ENCODE measurements around the gene NOD1.

- TF ChIP-seq RAD21 (CRISPR knock-in tag; IDR thresholded peaks at IDR 0.05) (no peak), ZNF121 (CRISPR knock-in tag; IDR thresholded peaks at IDR 0.05) (no peak), POLR2A (IDR thresholded peaks at IDR 0.05; ENCODE audit: insufficient read depth in 1 of 2, low read depth in 2 of 2, low read length in 2 of 2) (no peak), SIN3A (IDR thresholded peaks at IDR 0.05; ENCODE audit: borderline replicate concordance, low read depth, low read length) (no peak), CREB1 (IDR thresholded peaks at IDR 0.05) (no peak), CREB1 (CRISPR knock-in tag; IDR thresholded peaks at IDR 0.05) (no peak), HHEX (CRISPR knock-in tag; IDR thresholded peaks at IDR 0.05) (no peak), EHMT2 (IDR thresholded peaks at IDR 0.05; ENCODE audit: borderline replicate concordance, low read depth, low read length) (no peak), NFE2L1 (CRISPR knock-in tag; IDR thresholded peaks at IDR 0.05; ENCODE audit: borderline replicate concordance) (no peak), ZNF768 (CRISPR knock-in tag; IDR thresholded peaks at IDR 0.05) (no peak), NCOA2 (CRISPR knock-in tag; IDR thresholded peaks at IDR 0.05) (no peak)
- TF ChIP-seq, protein P1, sequence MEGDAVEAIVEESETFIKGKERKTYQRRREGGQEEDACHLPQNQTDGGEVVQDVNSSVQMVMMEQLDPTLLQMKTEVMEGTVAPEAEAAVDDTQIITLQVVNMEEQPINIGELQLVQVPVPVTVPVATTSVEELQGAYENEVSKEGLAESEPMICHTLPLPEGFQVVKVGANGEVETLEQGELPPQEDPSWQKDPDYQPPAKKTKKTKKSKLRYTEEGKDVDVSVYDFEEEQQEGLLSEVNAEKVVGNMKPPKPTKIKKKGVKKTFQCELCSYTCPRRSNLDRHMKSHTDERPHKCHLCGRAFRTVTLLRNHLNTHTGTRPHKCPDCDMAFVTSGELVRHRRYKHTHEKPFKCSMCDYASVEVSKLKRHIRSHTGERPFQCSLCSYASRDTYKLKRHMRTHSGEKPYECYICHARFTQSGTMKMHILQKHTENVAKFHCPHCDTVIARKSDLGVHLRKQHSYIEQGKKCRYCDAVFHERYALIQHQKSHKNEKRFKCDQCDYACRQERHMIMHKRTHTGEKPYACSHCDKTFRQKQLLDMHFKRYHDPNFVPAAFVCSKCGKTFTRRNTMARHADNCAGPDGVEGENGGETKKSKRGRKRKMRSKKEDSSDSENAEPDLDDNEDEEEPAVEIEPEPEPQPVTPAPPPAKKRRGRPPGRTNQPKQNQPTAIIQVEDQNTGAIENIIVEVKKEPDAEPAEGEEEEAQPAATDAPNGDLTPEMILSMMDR (CRISPR knock-in tag; IDR thresholded peaks at IDR 0.05), result no peak
These were observed 30.0 kb downstream of the NOD1 start for GRCh38 chr7:30448461-30449189.

All from HepG2 (cell line).